ENCODE data around the gene NBEA.

The NBEA gene

DNA sequence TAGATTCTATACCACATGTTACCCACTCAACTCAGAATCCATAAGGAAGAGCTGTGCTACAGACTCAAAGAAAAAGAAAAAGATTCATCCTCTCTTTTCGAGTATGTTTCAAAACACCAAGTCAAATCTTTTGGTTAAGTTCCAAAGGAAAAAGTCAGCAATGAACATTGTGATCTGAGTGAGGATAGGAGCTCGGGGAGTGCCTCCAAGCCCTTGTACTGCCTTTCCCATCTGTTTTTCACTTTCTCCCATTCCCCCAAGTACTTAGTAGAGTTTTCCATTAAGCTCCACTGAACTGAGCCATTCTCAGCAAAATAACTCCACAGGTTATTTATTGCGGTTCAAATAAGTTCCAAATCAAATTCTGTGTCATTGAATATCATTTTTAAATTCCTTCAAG lies 582.1 kb downstream of the NBEA start:
- DNase-seq: no peak

DNA sequence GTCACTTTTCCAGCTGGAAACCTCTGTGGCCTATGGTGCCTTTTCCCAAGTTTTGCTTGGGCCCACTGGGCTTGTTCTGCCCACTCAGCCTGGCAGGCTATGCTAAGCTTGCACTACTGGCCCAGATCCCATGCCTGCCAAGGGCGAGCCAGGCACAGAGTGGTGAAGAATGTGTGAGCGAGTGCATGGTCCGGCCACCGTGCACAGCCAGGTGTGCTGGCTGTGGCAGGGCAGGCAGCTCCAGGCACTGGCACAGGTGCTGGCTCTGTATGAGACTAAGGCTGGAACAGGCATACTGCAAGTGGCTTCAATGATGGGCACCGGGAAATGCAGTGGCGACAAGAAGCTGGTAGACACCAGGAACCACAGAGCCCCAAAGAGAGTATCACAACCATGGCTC lies 584.5 kb downstream of the NBEA start:
- no peak for DNase-seq

DNA sequence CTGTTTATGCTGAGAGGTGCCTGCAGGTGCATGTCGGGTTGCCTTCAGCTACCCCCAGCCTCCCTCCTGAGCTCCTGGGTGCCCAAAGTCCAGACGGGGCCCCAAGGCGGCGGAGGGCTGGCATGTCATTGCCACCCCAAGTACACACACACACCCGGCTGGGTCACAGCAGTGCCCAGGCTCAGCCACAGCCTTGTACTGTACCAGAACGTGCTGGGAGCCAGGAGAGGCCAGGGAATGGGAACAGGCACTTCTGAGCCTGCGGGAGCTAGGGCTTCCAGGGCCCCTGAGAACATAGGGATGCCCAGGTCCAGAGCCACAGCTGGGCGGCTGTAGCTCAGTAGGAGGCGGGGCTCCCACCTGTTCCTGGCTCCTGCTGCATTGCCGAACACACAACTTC lies 585.4 kb downstream of the NBEA start:
- DNase-seq: no peak

DNA sequence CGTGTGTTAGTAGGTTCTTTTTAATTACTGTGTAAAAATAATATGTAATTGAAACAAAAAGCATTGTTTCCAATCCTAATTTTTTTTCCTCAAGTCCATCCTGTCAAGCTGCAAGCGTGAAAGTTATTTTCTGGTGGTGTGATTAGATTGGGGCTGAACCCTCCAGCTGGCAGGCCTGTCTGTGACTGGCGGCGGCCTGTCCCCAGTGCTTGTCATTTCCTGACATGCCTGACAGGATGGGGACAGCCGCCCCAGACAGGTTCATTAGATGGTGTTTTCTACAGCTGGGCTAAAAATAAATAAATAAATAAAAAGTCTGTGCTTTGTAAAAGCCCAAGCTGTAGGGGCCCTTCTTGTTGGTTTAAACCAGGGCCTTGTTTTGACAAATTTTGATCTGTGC lies 588.1 kb downstream of the NBEA start:
- DNase-seq: no peak

DNA sequence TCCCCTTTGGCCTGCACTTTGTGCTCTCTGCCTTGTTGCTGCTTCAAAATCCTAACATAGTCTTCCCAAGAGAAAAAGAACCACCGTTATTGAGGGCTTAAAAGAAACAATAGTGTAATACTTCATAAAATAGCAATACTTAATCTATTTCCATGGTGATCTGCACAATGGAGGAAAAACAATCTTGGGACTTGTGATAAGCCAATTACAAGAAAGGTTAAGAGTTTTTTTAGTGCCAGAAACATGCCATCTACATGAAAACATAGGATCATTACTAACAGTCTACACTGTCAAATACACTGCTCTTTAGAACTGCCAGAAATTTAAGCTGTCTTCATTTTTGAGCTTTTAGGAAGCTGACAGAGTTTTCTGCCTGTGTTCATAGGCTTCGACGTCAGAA lies 588.5 kb downstream of the NBEA start:
- DNase-seq: no peak

DNA sequence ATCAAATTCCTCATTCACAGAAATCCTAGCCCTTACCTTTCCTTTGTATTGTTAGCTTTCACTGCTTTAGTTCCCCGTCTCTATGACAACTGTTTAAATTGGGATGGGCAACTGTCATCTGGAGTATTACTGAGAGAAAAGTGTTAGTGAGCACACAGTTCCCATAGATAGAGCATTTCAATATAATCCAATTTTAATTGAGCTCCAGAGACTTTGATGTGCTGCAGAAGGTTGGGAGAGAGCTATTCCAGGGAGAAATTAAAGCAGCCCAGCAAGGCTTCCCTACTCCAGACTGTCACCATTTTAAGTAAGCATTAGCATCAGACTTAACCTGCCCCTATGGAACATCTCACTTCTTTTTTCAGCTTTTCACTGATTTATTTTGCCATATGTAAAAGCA lies 589.5 kb downstream of the NBEA start:
- DNase-seq: no peak

DNA sequence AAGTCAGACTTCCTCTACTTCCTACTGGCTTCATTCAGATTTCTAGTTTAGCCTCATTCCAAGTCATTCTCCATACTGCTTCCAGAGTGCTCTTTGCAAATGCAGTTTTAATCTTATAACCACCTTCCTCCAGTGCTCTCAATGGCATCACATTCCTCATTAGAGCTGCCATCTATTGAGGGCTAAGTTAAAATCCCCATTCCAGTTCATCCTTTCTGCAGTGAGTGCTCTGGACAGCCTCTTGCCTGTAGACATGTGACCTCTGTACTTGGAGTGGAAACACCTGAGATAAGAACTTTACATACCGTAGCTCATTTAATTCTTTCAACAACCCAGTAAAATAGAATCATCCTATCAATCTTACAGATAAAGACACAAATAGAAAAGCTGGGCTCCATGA lies 592.3 kb downstream of the NBEA start:
- DNase-seq: no peak

DNA sequence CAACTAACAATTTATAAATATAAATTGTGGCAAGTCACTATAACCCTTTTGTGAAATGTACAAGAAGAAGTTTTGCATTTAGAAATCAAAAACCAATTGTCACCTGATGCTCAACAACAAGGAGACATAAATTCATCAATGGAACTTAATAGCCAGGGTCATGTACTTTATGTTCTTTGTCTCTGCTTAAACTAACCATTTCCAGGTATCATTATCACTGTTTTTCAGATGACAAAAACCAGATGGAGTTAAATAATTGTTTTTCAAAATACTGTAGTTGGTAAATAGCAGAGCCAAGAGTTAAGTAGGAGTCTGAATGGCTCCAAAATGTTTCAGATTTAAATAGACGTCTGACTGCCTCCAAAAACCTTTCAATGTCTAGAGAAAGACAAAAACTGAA lies 606.7 kb downstream of the NBEA start:
- DNase-seq: no peak

DNA sequence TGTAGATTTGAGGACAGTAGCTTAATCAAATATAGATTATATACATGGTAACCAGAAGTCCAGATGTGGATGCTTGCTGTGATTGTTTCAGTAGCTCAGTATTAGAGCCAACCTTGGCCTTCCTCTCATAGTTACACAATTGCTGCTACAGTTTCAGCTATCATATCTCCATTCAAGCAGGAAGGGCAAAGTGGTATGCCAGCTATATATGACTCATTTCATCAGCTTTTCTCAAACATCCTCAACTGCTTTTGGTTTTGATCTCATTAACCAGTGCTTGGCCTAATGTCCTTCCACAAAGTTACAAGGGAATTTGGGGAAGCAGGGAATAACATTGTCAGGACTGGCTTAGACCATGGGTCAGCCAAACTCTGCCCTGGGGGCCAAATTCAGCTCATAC lies 607.4 kb downstream of the NBEA start:
- peak; percentile 73 for DNase-seq

DNA sequence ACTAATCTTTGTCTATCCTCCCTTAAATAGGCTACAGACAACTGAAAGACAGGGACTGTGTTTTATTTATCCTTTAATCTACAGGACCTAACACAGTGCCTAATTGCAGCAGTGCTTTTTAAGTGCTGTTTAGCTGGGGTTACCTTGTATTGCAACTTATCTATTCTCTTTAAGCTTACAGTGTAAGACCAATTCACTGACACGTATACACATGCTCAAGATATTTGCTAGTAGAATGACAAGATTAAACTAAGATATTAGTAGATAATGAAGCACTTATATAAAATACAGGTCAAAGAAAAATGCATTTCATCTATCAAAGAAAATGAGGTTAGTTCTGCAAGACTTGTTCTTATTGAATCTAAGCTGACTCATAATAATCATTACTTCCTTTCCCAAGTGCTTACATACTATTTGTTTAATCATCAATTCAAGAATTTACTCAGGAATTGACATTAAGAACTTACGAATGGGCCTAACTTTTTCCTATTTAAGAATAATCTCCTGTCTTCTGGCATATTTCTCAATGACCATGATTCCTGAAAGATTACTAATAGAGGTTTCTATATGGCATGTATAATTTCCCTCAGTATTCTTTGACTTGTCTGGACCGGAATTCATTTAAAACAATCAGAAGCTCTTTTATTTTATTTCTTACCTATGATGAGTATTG lies 610.2 kb downstream of the NBEA start:
- no peak for DNase-seq

DNA sequence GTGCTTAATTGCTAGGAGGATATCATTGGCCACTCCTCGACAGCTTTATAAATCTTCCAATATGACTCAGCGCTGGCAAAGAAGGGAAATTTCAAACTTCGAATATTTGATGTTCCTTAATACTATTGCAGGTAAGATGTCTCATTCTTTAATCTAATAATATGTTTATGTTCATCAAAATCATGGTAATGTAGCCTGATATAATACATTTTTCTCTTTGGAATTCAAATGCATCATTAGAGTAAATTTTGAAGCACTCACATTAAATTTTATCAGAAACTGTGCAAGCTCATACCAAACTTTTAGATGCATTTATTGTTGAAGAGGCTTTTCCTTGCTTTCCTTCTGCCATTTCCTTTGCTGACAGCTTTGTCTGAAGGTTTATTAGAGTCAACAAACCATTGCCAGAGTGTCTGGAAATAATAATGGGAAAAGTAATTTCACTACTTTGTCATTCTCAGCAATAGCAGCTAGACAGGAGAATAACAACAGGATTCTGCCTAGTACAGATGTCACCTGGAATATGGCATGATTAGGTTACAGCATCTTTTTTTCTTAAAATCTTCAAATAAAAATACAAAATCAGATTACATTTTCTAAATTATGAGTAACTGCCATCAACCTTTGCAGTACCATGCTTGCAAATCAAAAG lies 613.0 kb downstream of the NBEA start:
- no peak for DNase-seq

DNA sequence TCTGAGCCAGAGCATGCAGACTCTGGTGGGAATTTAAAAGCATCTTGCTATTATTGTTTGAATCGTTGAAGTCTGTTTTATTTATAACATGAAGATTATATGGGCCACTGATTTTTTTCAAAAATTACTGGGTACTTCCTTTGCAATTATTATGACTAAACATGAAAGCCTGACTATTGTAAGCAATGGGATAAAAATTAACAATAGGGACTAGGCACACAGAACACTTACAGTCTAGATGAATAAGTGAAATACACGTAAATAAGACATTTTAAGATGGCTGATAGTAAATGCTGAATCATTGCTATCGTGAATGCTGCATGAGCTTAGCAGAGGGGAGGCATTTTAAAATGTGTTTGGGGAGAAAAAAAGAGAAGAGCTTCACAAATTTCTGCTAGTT lies 615.4 kb downstream of the NBEA start:
- no peak for DNase-seq

DNA sequence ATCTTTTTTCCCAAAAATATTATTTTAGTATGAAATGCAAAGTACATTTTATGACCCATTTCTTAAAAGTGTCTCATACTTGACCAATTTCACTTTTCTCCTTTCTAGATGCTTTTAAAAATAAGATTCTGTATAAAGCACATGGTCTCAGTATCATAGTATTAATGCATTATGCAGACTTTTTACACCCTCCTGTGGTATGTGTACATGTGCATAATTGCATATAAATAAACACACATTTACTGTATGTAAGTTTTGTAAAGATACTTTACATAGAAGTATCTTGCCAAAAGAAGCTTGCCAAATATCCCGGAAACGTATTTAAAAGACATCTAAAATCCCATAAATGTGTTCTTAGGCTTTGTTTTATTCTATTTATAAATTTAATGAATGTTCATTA lies 619.5 kb downstream of the NBEA start:
- no peak for DNase-seq

DNA sequence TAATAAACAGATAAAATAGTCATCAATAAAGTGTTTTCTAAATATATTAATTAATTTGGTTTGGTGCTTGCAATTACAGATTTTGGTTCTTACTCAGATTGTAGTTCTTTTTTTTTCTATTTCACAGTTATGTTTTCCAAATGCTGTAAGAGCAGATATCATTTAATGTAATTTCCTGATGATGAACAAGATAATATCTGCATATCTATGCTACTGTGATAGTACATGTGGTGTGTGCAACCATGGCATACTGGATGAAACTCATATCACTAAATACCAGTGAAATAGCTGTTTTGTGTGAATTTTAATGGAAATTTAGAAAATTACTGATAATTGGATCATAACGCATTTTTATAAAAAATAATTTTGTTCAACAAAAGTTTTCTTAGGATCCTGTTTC lies 623.2 kb downstream of the NBEA start:
- DNase-seq: no peak

DNA sequence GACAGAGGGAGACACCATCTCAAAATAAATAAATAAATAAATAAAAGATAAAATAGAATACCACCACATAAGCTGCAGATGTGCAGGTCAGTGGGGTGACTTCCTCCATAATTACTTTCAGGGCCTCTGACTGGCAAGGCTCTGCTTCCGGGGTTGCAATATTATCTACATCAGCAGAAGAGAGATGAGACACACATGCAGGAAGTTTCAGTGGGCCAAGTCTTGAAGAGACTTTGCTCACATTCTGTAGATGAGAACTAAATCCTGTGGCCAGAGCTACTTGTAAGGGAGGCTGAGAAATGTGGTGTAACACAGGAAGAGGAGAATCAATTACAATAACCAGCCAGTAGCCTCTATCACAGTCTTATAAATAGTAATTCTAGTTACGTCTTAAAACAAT lies 624.3 kb downstream of the NBEA start:
- DNase-seq: no peak

DNA sequence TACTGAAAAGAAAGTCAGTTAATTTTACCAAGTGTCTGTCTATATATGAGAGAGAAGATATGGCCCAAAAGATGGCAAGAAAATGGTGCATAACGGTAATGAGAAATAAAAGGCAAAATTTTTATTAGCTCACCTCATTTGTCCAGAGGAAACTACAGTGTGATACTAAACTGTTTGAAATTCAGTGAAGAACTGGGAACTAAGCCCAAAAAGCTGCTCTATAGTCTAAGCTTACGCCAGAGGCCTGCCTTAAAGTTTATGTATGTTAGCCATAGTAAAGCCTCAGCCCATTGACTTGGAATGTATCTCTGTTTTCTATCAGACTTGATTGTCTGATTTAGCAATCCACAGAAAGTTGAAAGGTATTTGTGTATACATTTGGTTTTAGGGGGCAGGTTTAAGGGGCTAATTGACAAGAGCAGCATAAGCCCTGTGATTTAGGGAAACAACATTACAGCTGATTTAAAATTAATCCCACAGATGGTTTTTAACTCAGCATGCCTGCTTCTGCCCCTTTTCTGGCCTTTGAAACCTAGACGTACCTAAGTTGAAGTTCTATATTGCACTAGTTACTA lies 625.4 kb downstream of the NBEA start:
- no peak for DNase-seq

DNA sequence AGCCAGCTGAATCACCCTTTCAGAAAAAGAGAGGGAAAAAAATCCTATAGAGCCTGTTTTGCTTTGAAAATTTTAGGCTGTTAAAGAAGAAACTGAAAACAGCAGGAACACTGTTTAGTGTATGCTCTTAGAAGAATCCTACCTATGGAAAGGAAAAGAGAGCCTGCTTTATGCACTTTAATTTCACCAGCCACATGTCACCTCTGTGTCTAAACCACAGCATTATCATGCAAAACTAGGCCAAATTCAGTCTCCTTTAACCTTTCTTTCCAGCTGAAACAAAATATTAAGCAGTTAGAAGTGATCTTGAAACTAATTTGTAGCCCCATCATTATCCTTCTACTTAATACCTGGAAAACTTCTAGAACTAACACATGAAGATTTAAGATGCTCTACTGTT lies 631.6 kb downstream of the NBEA start:
- DNase-seq: no peak

DNA sequence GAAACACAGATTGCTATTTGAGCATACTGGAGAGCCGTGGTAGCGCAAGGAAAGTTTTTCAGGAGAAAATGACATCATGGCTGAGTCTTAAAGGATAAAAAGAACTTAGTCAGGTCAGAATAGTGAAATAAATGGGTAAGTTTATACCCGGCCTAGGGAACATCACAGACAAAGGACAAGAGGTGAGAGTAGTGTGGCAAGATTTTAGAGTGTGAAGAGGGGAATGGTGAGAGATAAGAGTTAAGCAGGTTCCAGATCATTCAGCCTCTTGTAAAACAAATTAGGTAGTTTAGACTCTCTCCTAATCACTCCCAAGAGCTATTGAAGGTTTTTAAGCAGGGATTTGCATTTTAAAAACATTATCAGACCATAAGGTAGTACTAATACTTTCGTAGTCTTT lies 650.4 kb downstream of the NBEA start:
- no peak for DNase-seq

DNA sequence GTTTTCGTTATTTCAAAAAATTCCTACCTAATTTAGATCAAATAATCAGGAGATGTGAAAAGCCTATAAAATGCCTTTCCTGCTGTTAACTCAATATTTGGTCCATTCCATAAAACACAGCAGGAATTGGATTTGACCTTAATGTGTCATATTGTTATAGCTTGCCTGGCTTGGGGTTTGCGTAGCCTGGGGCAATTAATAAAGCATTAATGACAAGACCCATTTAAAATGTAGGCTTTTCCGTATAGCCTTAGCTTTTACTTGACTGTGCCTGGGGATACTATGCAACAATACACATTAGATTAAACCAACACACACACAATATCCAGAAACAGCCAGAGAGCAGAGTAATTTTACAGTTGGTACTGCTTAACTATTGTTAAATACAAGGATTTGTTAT lies 651.6 kb downstream of the NBEA start:
- no peak for DNase-seq

DNA sequence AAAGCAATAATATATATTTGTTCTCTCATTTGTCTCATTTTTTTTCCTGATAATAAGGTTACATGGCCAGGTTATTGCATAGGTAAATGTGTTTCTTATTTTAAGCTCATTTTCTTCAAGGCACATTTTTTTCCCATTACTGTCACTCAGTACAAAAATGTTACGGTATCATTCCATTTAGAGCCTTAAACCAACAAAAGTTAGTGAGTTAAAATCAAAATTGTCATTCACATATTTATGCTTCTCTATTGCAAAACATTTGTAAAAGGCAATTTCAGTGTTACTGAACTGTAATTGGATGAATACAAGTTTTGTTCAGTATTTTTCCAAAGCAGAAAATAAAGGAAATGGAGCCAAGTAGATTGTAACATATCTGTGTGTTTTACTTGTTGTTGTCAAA lies 652.0 kb downstream of the NBEA start:
- DNase-seq: no peak

DNA sequence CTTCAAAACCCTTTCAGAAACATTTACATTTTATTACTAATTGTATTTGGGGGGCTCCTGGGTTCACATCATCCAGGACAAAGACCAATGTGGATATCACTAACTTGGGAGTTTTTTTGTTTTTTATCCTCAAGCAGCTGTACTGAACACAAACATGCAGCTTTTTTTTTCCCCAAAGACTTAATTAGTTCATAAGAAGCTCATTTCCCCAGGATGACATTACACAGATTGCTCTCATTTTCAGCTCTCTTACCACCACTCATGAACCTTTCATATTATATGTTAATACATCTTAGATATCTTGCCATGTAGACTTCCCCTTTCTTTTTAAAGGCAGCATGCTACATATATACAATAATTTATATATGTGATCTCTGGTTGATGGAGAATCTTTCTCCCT lies 653.1 kb downstream of the NBEA start:
- DNase-seq: no peak

DNA sequence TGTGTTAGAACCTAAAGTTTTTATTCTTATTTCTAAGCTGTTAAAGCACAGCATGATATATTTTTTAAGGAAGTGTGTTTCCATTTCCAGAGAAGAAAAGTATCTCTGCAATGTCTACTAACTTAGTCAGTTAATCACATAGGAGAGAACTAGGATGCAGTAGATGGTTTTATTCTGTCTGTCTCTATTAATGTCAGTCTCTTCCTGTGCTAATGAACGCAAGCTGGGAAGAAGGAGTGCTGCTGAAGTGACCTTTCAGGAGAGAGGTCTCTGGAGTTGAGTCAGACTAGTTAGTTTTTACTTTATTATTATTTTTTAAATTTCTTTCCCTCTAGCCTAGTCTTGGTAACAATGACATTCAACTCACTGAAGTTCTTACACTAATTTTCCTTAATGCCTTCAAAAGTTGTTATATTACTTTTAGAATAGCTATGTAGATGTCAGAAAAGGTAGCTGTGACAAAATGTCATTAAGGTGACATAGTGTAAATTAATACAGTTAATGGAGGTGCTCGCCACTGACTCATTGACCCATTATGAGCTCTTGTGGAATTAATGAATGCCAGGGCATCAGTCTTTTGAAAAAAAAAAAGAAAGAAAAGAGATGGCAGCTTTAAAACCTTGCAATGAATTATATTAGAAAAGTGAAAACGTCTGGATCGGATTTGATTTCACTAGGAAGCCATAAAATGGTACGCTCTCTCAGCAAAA lies 654.4 kb downstream of the NBEA start:
- no peak for DNase-seq

DNA sequence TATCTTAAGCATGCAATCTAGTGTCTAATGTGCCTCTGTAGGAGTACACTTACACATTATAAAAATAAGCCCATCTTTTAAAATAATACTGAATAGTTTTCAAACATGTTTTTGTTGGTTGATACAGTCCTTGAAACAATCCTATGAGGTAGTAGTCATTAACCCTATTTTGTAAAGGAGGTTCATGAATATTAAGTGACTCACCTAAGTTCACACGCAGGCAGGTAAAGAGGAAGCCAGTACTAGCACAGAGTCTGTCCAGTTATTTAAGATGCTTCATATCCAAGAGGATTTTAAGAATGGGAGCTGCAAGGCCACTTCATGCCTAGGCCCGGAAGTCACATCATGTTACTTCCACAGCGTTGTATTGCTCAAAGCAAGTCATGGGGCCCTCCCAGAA lies 655.4 kb downstream of the NBEA start:
- no peak for DNase-seq

DNA sequence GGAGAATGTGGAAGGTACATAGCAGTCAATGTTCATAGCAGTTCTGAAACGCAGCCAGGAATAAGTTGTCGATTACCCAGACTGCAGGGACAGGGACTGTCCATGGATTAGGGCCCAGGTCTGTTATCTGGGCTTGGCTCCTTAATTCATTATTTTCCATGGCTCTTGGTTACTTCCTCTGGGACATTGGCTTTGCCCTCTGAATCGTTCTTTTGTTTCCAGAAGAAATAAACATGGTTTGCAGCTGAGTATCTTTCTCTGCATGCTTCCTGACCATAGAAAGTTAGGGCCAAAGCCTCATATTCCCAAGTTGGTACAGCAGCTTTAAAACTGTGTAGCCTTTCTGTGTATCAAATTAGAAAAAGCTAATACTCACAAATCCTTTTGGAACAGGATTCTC lies 656.2 kb downstream of the NBEA start:
- no peak for DNase-seq

All from NCI-H446 treated with DMSO at 0.1 percent for 48 hours (cell line).